ENCODE measurements around the gene B3GALT4. TPM values are rescaled to one million over a fixed set of nuclear protein-coding genes. Genes with fewer than 3 reads are reported as not detected.

The B3GALT4 gene
- total RNA-seq, 1 experiment from 2014 or later: 1.9 TPM

- BruUV-seq (replicated peaks): no TSS peak
- Histone ChIP-seq H3K4me1 (ENCODE audit: control insufficient read depth in 1 of 2, insufficient read depth in 2 of 2, low read length in 2 of 2) (peaks cover 0 to 9% of the 10 kb centered on the region in 2 experiments; a peak in 1 of 4 replicates), H3K36me3 (ENCODE audit: control insufficient read depth in 1 of 2, insufficient read depth in 2 of 2, low read length in 2 of 2) (peaks cover 9 to 11% of the 10 kb centered on the region in 2 experiments; a peak in 3 of 4 replicates), H3K9me3 (ENCODE audit: control insufficient read depth in 1 of 2, insufficient read depth in 1 of 2, low read depth in 1 of 2, low read length in 2 of 2) (no peaks in the 10 kb centered on the region), H3K79me2 (ENCODE audit: insufficient read depth, low read length) (peaks cover 22% of the 10 kb centered on the region), H3K9me2 (ENCODE audit: insufficient read depth) (no peaks in the 10 kb centered on the region), H3K4me2 (ENCODE audit: low read length) (no peak overlapping the region), H3K4me3 (replicated peaks in 1 of 2; ENCODE audit: low read depth in 1 of 2, low read length in 2 of 2) (no peak overlapping the region), H3K9ac (ENCODE audit: low read length) (no peak overlapping the region), H4K20me1 (ENCODE audit: insufficient read depth) (no peaks in the 10 kb centered on the region), H3K27ac (ENCODE audit: low read depth, low read length) (no peak overlapping the region), H3K27me3 (ENCODE audit: insufficient read depth, low read length) (no peaks in the 10 kb centered on the region), H2AFZ (ENCODE audit: low read depth, low read length, poor library complexity, severe bottlenecking) (no peak overlapping the region)
- intact Hi-C loops (cut with micrococcal nuclease): no loop called here
- ChIA-PET POLR2A (no interaction called here), CTCF (no interaction called here), RAD21 (ENCODE audit: low non-redundant PET in 1 of 2, low total read pairs in 2 of 2, uncharacterized antibody in 2 of 2, unreplicated experiment in 2 of 2) (no interaction called here)
- no peak for ATAC-seq
- TF ChIP-seq RAD21 (IDR thresholded peaks at IDR 0.05; ENCODE audit: low read depth) (no peak), ZBTB33 (IDR thresholded peaks at IDR 0.05; ENCODE audit: extremely low read depth, insufficient replicate concordance, low read length) (no peak), FOSL1 (IDR thresholded peaks at IDR 0.05; ENCODE audit: low read depth) (no peak), ELF1 (IDR thresholded peaks at IDR 0.05; ENCODE audit: borderline replicate concordance, low read depth) (no peak), SRF (IDR thresholded peaks at IDR 0.05; ENCODE audit: low read depth) (no peak), EZH2 (IDR thresholded peaks at IDR 0.05) (no peak), EZH2phosphoT487 (IDR thresholded peaks at IDR 0.05; ENCODE audit: borderline replicate concordance) (no peak), JUND (IDR thresholded peaks at IDR 0.05) (no peak), SIN3A (IDR thresholded peaks at IDR 0.05; ENCODE audit: low read depth) (no peak), SP1 (IDR thresholded peaks at IDR 0.05; ENCODE audit: low read depth) (no peak), POLR2AphosphoS5 (IDR thresholded peaks at IDR 0.05; ENCODE audit: low read depth, low read length) (no peak; the same call in 1 of the 2 replicates), TCF7L2 (IDR thresholded peaks at IDR 0.05; ENCODE audit: borderline replicate concordance, extremely low read depth, insufficient read depth, insufficient read length) (no peak), REST (IDR thresholded peaks at IDR 0.05; ENCODE audit: low read depth) (no peak), EGR1 (IDR thresholded peaks at IDR 0.05; ENCODE audit: low read depth) (no peak), CTCF (IDR thresholded peaks at IDR 0.05 in 2 of 3, conservative IDR thresholded peaks at IDR 0.05 in 1 of 3; ENCODE audit: borderline replicate concordance in 1 of 3, insufficient read depth in 1 of 3, low read depth in 2 of 3, low read length in 2 of 3) (no peak), CEBPB (IDR thresholded peaks at IDR 0.05; ENCODE audit: low read depth) (no peak)
- TF ChIP-seq, protein P1, sequence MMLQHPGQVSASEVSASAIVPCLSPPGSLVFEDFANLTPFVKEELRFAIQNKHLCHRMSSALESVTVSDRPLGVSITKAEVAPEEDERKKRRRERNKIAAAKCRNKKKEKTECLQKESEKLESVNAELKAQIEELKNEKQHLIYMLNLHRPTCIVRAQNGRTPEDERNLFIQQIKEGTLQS (IDR thresholded peaks at IDR 0.05): no peak
- no peak for DNase-seq (ENCODE audit: low read depth, low spot score)
Observed at GRCh38 chr6:33304216-33304615, 27.3 kb downstream of the B3GALT4 start.

Measured in HCT116 (cell line).